DND-41 (cell line): ENCODE results near the gene SYT1.

Source experiments
- ATAC-seq: fragments of 200-7000 bp; cut with Tn5 transposase; 3 replicates; pipeline ENCODE4 v1.9.1; 2021; ENCODE audit warnings: low read depth; ENCODE audit not compliant: insufficient read depth
- DNase-seq: peaks from one replicate; pipeline ENCODE4 v3.0.0-alpha.2; 2020
- H2AFZ ChIP-seq: 2 replicates; pipeline ENCODE4 v1.6.0; 2012; ENCODE audit warnings: low read depth, low read length
- H3K27ac ChIP-seq: 2 replicates; pipeline ENCODE4 v1.5.1; 2012; ENCODE audit warnings: low read length, inconsistent platforms
- H3K27me3 ChIP-seq: fragments of 200-600 bp; sonication (generic); 2 replicates; pipeline ENCODE4 v1.6.0; 2012; ENCODE audit warnings: low read length, mild to moderate bottlenecking, inconsistent platforms; ENCODE audit not compliant: insufficient read depth, poor library complexity
- H3K36me3 ChIP-seq: 2 replicates; pipeline ENCODE4 v1.5.1; 2012; ENCODE audit warnings: low read length, inconsistent platforms; ENCODE audit not compliant: insufficient read depth
- H3K4me1 ChIP-seq: 2 replicates; pipeline ENCODE4 v1.5.1; 2012; ENCODE audit warnings: mild to moderate bottlenecking, low read length; ENCODE audit not compliant: insufficient read depth
- H3K4me2 ChIP-seq: 2 replicates; pipeline ENCODE4 v1.6.0; 2012; ENCODE audit warnings: mild to moderate bottlenecking, moderate library complexity, low read length, inconsistent platforms; ENCODE audit not compliant: insufficient read depth
- H3K4me3 ChIP-seq, 2 experiments: fragments of 200-600 bp in 1 of 2; shearing (Covaris generic) in 1 of 2; 2 replicates each; pipeline ENCODE4 v1.5.1; 2012 to 2016; ENCODE audit warnings: inconsistent platforms in 2 of 2, low read length in 2 of 2, mild to moderate bottlenecking in 2 of 2, low read depth in 1 of 2, moderate library complexity in 1 of 2
- H3K79me2 ChIP-seq: 2 replicates; pipeline ENCODE4 v1.6.0; 2012; ENCODE audit warnings: low read length, inconsistent platforms; ENCODE audit not compliant: insufficient read depth
- H3K9ac ChIP-seq: 2 replicates; pipeline ENCODE4 v1.6.0; 2012; ENCODE audit warnings: low read depth, mild to moderate bottlenecking, inconsistent platforms, low read length, moderate library complexity
- H3K9me3 ChIP-seq: 2 replicates; pipeline ENCODE4 v1.5.1; 2012; ENCODE audit warnings: low read length, moderate library complexity, mild to moderate bottlenecking, inconsistent platforms; ENCODE audit not compliant: insufficient read depth, severe bottlenecking
- H4K20me1 ChIP-seq: 2 replicates; pipeline ENCODE4 v1.6.0; 2012; ENCODE audit warnings: low read length; ENCODE audit not compliant: insufficient read depth
- CTCF ChIP-seq: IDR thresholded peaks from 2 replicates; pipeline ENCODE4 v1.5.1; 2012; ENCODE audit warnings: borderline replicate concordance, low read length, moderate library complexity, mild to moderate bottlenecking; ENCODE audit not compliant: poor library complexity, severe bottlenecking; ENCODE audit errors: extremely low read depth
- EZH2 ChIP-seq: IDR thresholded peaks from 3 replicates; pipeline ENCODE4 v1.6.1; 2012; ENCODE audit warnings: borderline replicate concordance, low read depth, mild to moderate bottlenecking, moderate library complexity, low read length, inconsistent platforms; ENCODE audit not compliant: severe bottlenecking

SYT1 gene

GRCh38 chr12:78878866-78879265 lies 14.3 kb downstream of the SYT1 start:
- Histone ChIP-seq H3K9ac (no peak overlapping the region), H3K36me3 (no peaks in the 10 kb centered on the region), H3K79me2 (no peaks in the 10 kb centered on the region), H3K27me3 (no peaks in the 10 kb centered on the region), H3K4me2 (no peak overlapping the region), H3K9me3 (no peaks in the 10 kb centered on the region), H3K4me3 (no peak overlapping the region), H2AFZ (no peak overlapping the region), H3K27ac (no peak overlapping the region), H3K4me1 (no peaks in the 10 kb centered on the region), H4K20me1 (no peaks in the 10 kb centered on the region)
- ATAC-seq (no peak), DNase-seq (no peak)
- TF ChIP-seq EZH2 (no peak), CTCF (no peak)

DNA sequence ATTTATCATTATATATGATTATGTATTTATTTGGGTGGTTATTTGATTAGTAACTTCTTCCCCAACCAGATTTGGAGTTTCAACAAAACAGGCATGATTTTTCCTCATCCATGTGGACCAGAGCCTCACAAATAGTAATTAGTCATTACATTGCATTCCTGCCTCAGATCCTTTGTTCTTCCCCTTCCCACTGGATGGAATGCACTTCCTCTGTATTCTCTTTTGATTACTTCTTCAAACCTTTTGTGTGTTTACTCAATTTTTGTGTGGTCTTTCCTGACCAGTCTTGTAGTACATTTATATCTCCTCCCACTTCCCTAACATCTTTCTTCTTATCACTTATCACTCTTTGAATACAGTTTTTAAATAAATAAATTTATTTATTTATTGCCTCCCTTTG lies 15.5 kb downstream of the SYT1 start:
- no peak for DNase-seq
- Histone ChIP-seq H3K4me1 (no peaks in the 10 kb centered on the region), H3K4me3 (no peak overlapping the region), H3K27ac (no peak overlapping the region), H4K20me1 (no peaks in the 10 kb centered on the region), H2AFZ (no peak overlapping the region), H3K36me3 (no peaks in the 10 kb centered on the region), H3K4me2 (no peak overlapping the region), H3K27me3 (no peaks in the 10 kb centered on the region), H3K79me2 (no peaks in the 10 kb centered on the region), H3K9ac (no peak overlapping the region), H3K9me3 (no peaks in the 10 kb centered on the region)
- no peak for TF ChIP-seq EZH2
- TF ChIP-seq CTCF = no peak
- no peak for ATAC-seq

DNA sequence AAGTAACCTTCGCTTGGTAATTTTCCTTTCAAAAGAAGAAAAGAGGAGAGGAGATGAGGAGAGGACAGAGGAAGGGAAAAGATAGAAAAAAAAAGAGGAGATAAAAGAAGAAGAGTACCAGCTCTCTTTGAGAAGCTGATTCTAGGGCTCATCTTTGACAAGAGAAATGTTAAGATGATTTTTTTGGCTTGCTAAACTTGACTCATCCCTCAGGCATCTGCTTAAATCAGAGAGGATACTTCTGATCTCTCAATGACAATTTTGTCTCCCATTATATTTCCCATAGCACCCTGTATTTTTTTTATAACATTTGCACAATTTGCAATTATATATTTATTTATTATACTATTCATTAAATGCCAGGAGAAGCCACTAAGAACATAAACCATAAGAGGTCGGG lies 17.1 kb downstream of the SYT1 start:
- no peaks in the 10 kb centered on the region for H3K27me3 ChIP-seq
- no peaks in the 10 kb centered on the region for H3K79me2 ChIP-seq
- H3K4me3 ChIP-seq = no peak overlapping the region
- no peak overlapping the region for H3K27ac ChIP-seq
- no peaks in the 10 kb centered on the region for H3K4me1 ChIP-seq
- ATAC-seq (no peak), DNase-seq (no peak)
- H4K20me1 ChIP-seq = no peaks in the 10 kb centered on the region
- H3K9me3 ChIP-seq = no peaks in the 10 kb centered on the region
- H3K36me3 ChIP-seq = no peaks in the 10 kb centered on the region
- H2AFZ ChIP-seq = no peak overlapping the region
- H3K4me2 ChIP-seq = no peak overlapping the region
- TF ChIP-seq CTCF = no peak
- TF ChIP-seq EZH2 = no peak
- no peak overlapping the region for H3K9ac ChIP-seq

DNA sequence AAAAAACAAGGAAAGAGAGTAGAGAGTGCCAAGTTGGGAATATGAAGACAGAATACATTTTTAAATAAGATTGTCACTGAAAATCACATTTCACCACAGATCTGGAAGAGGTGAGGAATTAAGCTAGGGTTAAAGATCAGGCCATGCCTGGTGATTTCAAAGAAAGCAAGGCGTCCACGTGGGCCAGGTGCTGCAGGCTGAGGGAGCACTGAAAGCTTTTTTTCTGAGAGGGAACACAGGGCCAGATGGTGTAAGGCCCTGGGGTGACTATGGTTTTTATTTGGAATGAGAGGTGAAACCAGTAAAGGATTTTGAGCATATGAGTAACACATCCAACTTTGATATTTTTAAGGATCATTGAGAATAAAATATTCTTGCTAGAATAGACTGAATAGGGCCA lies 20.9 kb downstream of the SYT1 start:
- H3K4me1 ChIP-seq = no peaks in the 10 kb centered on the region
- H3K27ac ChIP-seq = no peak overlapping the region
- H3K4me2 ChIP-seq = no peak overlapping the region
- no peaks in the 10 kb centered on the region for H3K9me3 ChIP-seq
- ATAC-seq (no peak), DNase-seq (no peak)
- H3K27me3 ChIP-seq = no peaks in the 10 kb centered on the region
- H3K79me2 ChIP-seq = no peaks in the 10 kb centered on the region
- H3K9ac ChIP-seq = no peak overlapping the region
- no peak overlapping the region for H2AFZ ChIP-seq
- H3K36me3 ChIP-seq = no peaks in the 10 kb centered on the region
- TF ChIP-seq CTCF = no peak
- TF ChIP-seq EZH2 = no peak
- no peaks in the 10 kb centered on the region for H4K20me1 ChIP-seq
- no peak overlapping the region for H3K4me3 ChIP-seq
